ENCODE results near the gene ORM2.

- TF ChIP-seq CTCF (IDR thresholded peaks at IDR 0.05), result no peak
- TF ChIP-seq POLR2A (IDR thresholded peaks at IDR 0.05), result no peak
Observed at GRCh38 chr9:114284316-114285060, 45.2 kb upstream of the ORM2 start.
